ENCODE measurements around the gene CTNND2. TPM values are rescaled to one million over a fixed set of nuclear protein-coding genes. Genes with fewer than 3 reads are reported as not detected.

Gene CTNND2
- total and polyA plus RNA-seq, 10 of the 15 experiments (the other 5 are each of a cell fraction or from before 2014, with no cell fraction given) = 0.02 to 0.16 (median 0.04) TPM; not detected in 7

GRCh38 chr5:11890777-11891176 is 13.5 kb downstream of the CTNND2 start:
- intact Hi-C loops (cut with micrococcal nuclease; ENCODE audit: unreplicated experiment) (no loop called here), in situ Hi-C loops (cut with MboI) (no loop called here)
- FAIRE-seq (no peak), ATAC-seq (no peak), DNase-seq (ENCODE audit: low read depth, low spot score) (no peak)
- BruUV-seq (replicated peaks) = no TSS peak
- no peak overlapping the region for H3K4me3 ChIP-seq
- H3K27ac ChIP-seq (ENCODE audit: control insufficient read depth, insufficient read depth) = no peak overlapping the region
- no peaks in the 10 kb centered on the region for H3K27me3 ChIP-seq (replicated peaks in 1 of 2; ENCODE audit: control insufficient read depth in 2 of 2, insufficient read depth in 2 of 2, low read length in 1 of 2)
- no peak overlapping the region for H2AFZ ChIP-seq (ENCODE audit: control insufficient read depth, low read depth, low read length)
- no peaks in the 10 kb centered on the region for H3K79me2 ChIP-seq (ENCODE audit: control insufficient read depth, insufficient read depth, low read length)
- TF ChIP-seq TBL1XR1 (IDR thresholded peaks at IDR 0.05; ENCODE audit: low read depth, low read length) (no peak), HSF1 (IDR thresholded peaks at IDR 0.05; ENCODE audit: low read depth, low read length) (no peak), BCL3 (IDR thresholded peaks at IDR 0.05; ENCODE audit: borderline replicate concordance, insufficient read depth, low read depth, low read length, poor library complexity, severe bottlenecking) (no peak), BRCA1 (IDR thresholded peaks at IDR 0.05; ENCODE audit: low read depth, low read length) (no peak)
- no peaks in the 10 kb centered on the region for H4K20me1 ChIP-seq (ENCODE audit: control insufficient read depth, insufficient read depth)
- POLR2A ChIA-PET = no interaction called here
- CTCF ChIA-PET = no interaction called here
- no peak overlapping the region for H3K4me2 ChIP-seq (ENCODE audit: control insufficient read depth, insufficient read depth)
- no peaks in the 10 kb centered on the region for H3K9me3 ChIP-seq (replicated peaks; ENCODE audit: control insufficient read depth, insufficient read depth, low read length)
- no peaks in the 10 kb centered on the region for H3K36me3 ChIP-seq (ENCODE audit: control insufficient read depth in 2 of 2, insufficient read depth in 2 of 2, low read length in 1 of 2)
- SMC1A ChIA-PET (ENCODE audit: uncharacterized antibody, unreplicated experiment) = no interaction called here
- H3K4me1 ChIP-seq (ENCODE audit: control insufficient read depth, insufficient read depth, low read length) = no peaks in the 10 kb centered on the region
- 15% methylated on average over 3 of the region's 3 CpGs for WGBS (ENCODE audit: insufficient coverage, insufficient replicate concordance, low lambda C conversion rate, missing lambda C conversion rate)
- H3K9ac ChIP-seq (ENCODE audit: control insufficient read depth, insufficient read depth, low read length) = no peak overlapping the region
- RAD21 ChIA-PET (ENCODE audit: unreplicated experiment) = no interaction called here

- POLR2A ChIA-PET = interaction anchor here (0.5 kb wide), 1 partner anchor 814 kb away, joined by 3 read pairs; no protein-coding TSS in a partner anchor
- SMC1A ChIA-PET (ENCODE audit: uncharacterized antibody, unreplicated experiment) = no interaction called here
- Histone ChIP-seq H3K79me2 (ENCODE audit: control insufficient read depth, insufficient read depth, low read length) (no peaks in the 10 kb centered on the region), H2AFZ (ENCODE audit: control insufficient read depth, low read depth, low read length) (no peak overlapping the region), H3K9me3 (replicated peaks; ENCODE audit: control insufficient read depth, insufficient read depth, low read length) (no peaks in the 10 kb centered on the region), H3K36me3 (ENCODE audit: control insufficient read depth in 2 of 2, insufficient read depth in 2 of 2, low read length in 1 of 2) (no peaks in the 10 kb centered on the region), H3K27ac (ENCODE audit: control insufficient read depth, insufficient read depth) (no peak overlapping the region), H3K9ac (ENCODE audit: control insufficient read depth, insufficient read depth, low read length) (no peak overlapping the region), H3K4me2 (ENCODE audit: control insufficient read depth, insufficient read depth) (no peak overlapping the region), H4K20me1 (ENCODE audit: control insufficient read depth, insufficient read depth) (no peaks in the 10 kb centered on the region), H3K4me3 (no peak overlapping the region), H3K4me1 (ENCODE audit: control insufficient read depth, insufficient read depth, low read length) (no peaks in the 10 kb centered on the region), H3K27me3 (replicated peaks in 1 of 2; ENCODE audit: control insufficient read depth in 2 of 2, insufficient read depth in 2 of 2, low read length in 1 of 2) (no peaks in the 10 kb centered on the region)
- DNase-seq (ENCODE audit: low read depth, low spot score) (no peak), ATAC-seq (no peak), FAIRE-seq (no peak)
- in situ Hi-C loops (cut with MboI) = no loop called here
- intact Hi-C loops (cut with micrococcal nuclease; ENCODE audit: unreplicated experiment) = no loop called here
- CTCF ChIA-PET = no interaction called here
- BruUV-seq (replicated peaks) = no TSS peak
- RAD21 ChIA-PET (ENCODE audit: unreplicated experiment) = no interaction called here
- 19% methylated on average over 4 of the region's 4 CpGs for WGBS (ENCODE audit: insufficient coverage, insufficient replicate concordance, low lambda C conversion rate, missing lambda C conversion rate)
- TF ChIP-seq MYB (IDR thresholded peaks at IDR 0.05; ENCODE audit: borderline replicate concordance, low read depth, low read length) (no peak), DPF2 (IDR thresholded peaks at IDR 0.05) (no peak), IRF4 (IDR thresholded peaks at IDR 0.05; ENCODE audit: low read depth, low read length) (no peak), LARP7 (IDR thresholded peaks at IDR 0.05) (no peak), BACH1 (IDR thresholded peaks at IDR 0.05; ENCODE audit: borderline replicate concordance) (no peak), SMAD1 (IDR thresholded peaks at IDR 0.05; ENCODE audit: low read depth, partially characterized antibody) (no peak), POU2F2 (IDR thresholded peaks at IDR 0.05; ENCODE audit: borderline replicate concordance, low read depth, low read length) (no peak), JUND (IDR thresholded peaks at IDR 0.05; ENCODE audit: low read depth, low read length) (no peak), REST (IDR thresholded peaks at IDR 0.05; ENCODE audit: low read depth, low read length) (no peak)
Observed at GRCh38 chr5:11888221-11888620, 16.0 kb downstream of the CTNND2 start.

All from GM12878 (cell line).